ENCODE data around the gene AKAP6. TPM values are rescaled to one million over a fixed set of nuclear protein-coding genes. Genes with fewer than 3 reads are reported as not detected.
"Not testable (repeated sequence)": the region's sequence is repeated elsewhere in the genome, so short reads cannot be mapped to it uniquely, and the experiment has no call there.

AKAP6 gene
- total RNA-seq, 1 donor from 2014 or later, result 180 TPM

GRCh38 chr14:32366986-32367385, 37.9 kb downstream of the AKAP6 start:
- ATAC-seq (ENCODE audit: poor library complexity), result peak; percentile 39
- intact Hi-C loops (cut with DNase I), result no loop called here
- no peak for DNase-seq

DNA sequence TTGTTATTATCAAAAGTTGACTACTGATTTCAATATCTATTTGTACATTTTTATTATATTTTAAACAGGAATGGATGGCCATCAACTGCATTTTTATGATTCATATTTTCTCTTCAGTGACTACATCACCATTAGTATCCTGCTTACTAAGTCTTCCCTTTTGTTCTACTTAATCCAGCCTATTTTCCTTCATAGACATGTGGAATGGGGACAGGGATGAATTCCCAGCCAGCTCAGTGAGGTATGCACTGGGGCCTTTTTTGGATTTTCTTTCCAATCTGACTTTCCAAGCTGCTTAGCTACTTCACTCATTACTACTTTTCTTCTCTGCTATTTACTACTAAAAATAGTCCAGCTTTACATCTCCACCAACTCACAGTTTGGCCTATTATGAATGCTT, 38.4 kb downstream of the AKAP6 start:
- no peak for ATAC-seq (ENCODE audit: poor library complexity)

GRCh38 chr14:32368107-32368506, 39.0 kb downstream of the AKAP6 start:
- intact Hi-C loops (cut with DNase I), result no loop called here
- ATAC-seq (ENCODE audit: poor library complexity), result no peak
- DNase-seq, result no peak

More for the DNA sequence above, 38.4 kb downstream of the AKAP6 start:
- intact Hi-C loops (cut with DNase I), result no loop called here
- no peak for DNase-seq

GRCh38 chr14:32370714-32371113, 41.6 kb downstream of the AKAP6 start:
- DNase-seq (no peak), ATAC-seq (ENCODE audit: poor library complexity) (no peak)
- intact Hi-C loops (cut with DNase I), result no loop called here

GRCh38 chr14:32372154-32372553, 43.1 kb downstream of the AKAP6 start:
- no peak for DNase-seq
- no peak for ATAC-seq (ENCODE audit: poor library complexity)
- intact Hi-C loops (cut with DNase I), result no loop called here

GRCh38 chr14:32373174-32373573, 44.1 kb downstream of the AKAP6 start:
- DNase-seq; intact Hi-C loops (cut with DNase I); ATAC-seq (ENCODE audit: poor library complexity): not testable (repeated sequence)

DNA sequence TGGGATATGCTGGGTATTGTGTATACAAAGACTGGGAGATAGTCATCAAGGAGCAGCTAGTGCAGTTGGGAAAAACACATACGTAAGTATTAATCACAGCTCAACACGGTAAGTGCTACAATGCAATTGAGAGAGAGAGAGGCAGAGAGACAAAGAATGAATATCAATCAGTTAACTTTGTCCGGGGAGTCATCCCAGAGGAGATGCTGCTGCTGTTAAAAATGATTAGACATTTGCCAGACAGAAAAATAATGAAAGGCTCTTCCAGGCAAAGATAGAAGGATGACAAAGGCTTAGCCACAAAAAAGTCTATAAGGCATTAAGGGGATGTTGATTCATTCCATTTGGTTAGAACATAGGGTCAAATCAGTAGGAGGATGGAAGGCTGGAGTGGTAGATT, 45.1 kb downstream of the AKAP6 start:
- no peak for ATAC-seq (ENCODE audit: poor library complexity)
- no peak for DNase-seq
- intact Hi-C loops (cut with DNase I), result no loop called here

DNA sequence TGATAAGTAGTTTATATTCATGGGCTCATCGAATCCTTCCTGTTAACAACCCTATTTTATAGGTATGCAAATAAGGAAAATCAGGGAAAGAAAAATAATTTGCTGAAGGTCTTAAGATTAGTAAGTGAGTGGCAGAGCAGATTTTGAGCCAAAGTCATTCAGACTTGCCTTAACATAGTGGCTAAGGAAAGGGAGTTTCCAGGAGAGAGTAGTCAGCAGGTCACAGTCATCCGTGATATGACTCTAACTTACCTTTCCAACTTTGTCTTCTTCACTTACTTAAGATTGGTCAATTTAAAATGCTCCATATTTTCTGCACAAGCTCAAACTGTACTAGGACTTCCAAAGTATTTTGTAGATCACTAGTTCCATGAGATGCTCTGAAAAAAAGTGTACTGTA, 46.6 kb downstream of the AKAP6 start:
- no peak for ATAC-seq (ENCODE audit: poor library complexity)
- intact Hi-C loops (cut with DNase I), result no loop called here
- DNase-seq, result no peak

DNA sequence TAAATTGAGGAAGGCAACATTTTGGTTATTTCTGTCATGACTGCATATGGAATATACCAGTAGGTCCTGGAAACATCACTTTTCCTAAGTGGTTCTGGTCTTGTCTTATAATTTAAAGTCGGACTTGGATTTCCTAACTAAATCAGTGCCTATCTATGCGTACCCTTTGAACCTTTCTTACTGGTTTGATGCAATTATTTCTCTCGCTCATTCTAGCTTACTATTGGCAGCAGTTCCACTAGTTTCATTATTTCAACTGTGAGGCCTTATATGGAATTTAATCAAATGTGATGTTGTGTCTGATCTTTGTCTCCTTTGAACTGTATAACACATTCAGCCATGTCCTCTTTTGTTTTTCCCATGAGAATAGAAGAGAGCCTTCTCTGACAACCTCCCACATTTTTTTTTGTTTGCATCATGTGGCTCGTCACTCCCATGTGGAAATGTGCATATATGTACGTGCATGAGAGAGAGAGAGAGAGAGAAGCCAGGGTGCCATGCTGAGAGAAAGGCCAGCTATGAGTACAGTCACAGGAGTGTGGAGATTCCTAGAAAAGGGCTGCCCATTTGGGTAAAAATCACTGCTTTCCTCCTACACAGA, 48.0 kb downstream of the AKAP6 start:
- DNase-seq (no peak), ATAC-seq (ENCODE audit: poor library complexity) (no peak)
- intact Hi-C loops (cut with DNase I), result no loop called here

DNA sequence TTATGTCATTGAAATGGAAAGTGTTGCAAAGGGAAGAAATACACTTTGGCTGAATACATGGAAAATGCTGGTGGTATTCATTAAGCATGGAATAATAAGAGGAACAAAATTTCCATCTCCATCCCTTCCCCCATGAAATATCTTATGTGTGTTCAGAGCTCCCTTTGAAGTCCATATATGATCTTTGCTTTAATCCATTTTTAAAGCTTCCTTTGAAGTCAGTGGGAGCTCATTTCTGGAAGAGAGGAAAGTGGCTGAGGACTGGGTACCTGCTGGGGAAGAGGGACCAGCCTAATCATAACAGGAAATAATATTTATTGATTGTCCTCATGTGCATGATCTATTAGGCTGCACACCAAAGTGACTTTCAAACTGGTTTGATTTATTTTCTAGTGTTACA, 49.2 kb downstream of the AKAP6 start:
- ATAC-seq (ENCODE audit: poor library complexity) (no peak), DNase-seq (no peak)
- intact Hi-C loops (cut with DNase I), result no loop called here

DNA sequence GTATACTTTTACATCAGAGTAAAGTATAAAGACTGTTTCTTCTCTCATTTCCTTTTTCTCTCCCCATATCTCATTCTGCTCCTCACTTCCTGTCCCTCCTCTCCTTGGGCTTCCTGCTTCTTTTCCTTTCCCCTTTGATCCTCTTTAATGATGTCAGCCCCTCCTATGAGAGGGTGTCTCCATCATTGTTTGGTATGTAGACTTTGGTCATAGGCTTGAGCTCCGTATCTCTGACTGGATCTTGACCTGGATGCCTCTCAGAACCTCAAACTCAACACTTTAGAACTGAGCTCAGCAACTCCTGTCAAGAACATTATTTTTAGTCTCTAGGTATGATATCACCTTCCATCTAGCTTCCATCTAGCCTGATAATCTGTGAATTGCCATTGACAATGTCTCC, 50.3 kb downstream of the AKAP6 start:
- intact Hi-C loops (cut with DNase I), result no loop called here
- DNase-seq (no peak), ATAC-seq (ENCODE audit: poor library complexity) (no peak)

GRCh38 chr14:32381869-32382268, 52.8 kb downstream of the AKAP6 start:
- DNase-seq (no peak), ATAC-seq (ENCODE audit: poor library complexity) (no peak)
- intact Hi-C loops (cut with DNase I), result no loop called here

GRCh38 chr14:32382704-32383103, 53.6 kb downstream of the AKAP6 start:
- intact Hi-C loops (cut with DNase I), result no loop called here
- DNase-seq (no peak), ATAC-seq (ENCODE audit: poor library complexity) (peak; percentile 75)

DNA sequence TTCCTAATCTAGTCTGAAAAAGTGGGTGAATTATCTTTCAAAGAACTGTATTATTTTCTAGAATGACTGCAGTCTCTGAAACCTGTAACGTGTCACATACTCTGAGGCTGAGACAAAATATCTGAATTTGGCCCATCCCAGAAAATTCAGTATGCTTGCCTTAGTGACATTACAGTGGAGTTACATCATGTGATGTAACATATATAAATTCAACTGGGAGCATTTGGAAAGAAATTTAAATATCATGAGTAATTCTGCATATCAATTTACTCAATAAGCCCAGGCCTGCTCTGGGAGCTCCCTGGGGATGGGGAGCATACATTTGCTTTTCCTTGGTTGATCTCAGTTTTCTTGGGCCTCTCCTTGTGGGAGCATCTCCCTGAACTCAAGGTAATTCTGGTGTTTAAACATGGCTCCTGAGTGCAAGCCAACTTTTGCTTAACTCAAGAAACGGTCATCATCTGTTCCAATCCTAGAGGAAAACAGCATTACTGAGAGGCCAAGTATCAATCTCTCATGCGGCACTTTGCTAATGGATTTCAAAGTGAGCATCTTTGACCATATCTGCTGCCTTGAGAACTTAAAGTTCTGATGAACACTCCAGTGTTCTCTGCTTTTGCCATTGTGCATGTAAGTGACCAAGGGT, 54.4 kb downstream of the AKAP6 start:
- intact Hi-C loops (cut with DNase I), result no loop called here
- ATAC-seq (ENCODE audit: poor library complexity), result no peak
- no peak for DNase-seq

DNA sequence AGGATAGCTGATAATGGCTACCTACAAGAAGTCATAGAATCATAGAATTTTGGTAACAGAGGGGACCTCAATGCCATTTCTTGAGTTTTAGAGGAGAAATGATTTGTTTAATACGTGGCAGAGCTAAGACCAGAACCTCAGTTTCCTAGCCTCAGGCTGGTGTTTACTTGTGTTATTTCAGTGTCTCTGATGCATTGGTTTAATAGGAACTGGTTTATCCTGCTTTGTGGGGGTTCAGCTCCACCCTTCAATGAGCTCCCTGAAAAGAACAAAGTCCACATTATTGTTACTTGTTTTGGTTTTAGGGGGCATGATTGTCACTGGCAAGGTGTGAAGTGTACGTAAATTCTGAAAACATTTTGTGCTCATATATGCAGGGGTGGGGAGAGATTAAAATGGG, 55.4 kb downstream of the AKAP6 start:
- intact Hi-C loops (cut with DNase I), result no loop called here
- DNase-seq (no peak), ATAC-seq (ENCODE audit: poor library complexity) (no peak)

GRCh38 chr14:32387295-32387694, 58.2 kb downstream of the AKAP6 start:
- not testable (repeated sequence) for DNase-seq

GRCh38 chr14:32393119-32393518, 64.0 kb downstream of the AKAP6 start:
- no peak for ATAC-seq (ENCODE audit: poor library complexity)
- intact Hi-C loops (cut with DNase I), result no loop called here
- no peak for DNase-seq

More at GRCh38 chr14:32387295-32387694, 58.2 kb downstream of the AKAP6 start:
- intact Hi-C loops (cut with DNase I); ATAC-seq (ENCODE audit: poor library complexity): not testable (repeated sequence)

GRCh38 chr14:32394038-32394437, 64.9 kb downstream of the AKAP6 start:
- ATAC-seq (ENCODE audit: poor library complexity) (no peak), DNase-seq (no peak)
- intact Hi-C loops (cut with DNase I), result no loop called here

- ATAC-seq (ENCODE audit: poor library complexity) (no peak), DNase-seq (no peak)
- intact Hi-C loops (cut with DNase I), result no loop called here
Observed at GRCh38 chr14:32396885-32397284, 67.8 kb downstream of the AKAP6 start.

- peak; percentile 23 for ATAC-seq (ENCODE audit: poor library complexity)
- intact Hi-C loops (cut with DNase I), result no loop called here
- no peak for DNase-seq
Observed at GRCh38 chr14:32397861-32398640, 69.0 kb downstream of the AKAP6 start.
